ENCODE data around the gene MACC1. TPM values are rescaled to one million over a fixed set of nuclear protein-coding genes. Genes with fewer than 3 reads are reported as not detected.

The MACC1 gene
- total and polyA plus RNA-seq, 2 experiments from 2014 or later: 3.4 to 13.4 TPM

GRCh38 chr7:20095862-20096261 lies 121.3 kb downstream of the MACC1 start (continued):
- no peak for TF ChIP-seq ZNF462 (CRISPR knock-in tag; IDR thresholded peaks at IDR 0.05)

DNA sequence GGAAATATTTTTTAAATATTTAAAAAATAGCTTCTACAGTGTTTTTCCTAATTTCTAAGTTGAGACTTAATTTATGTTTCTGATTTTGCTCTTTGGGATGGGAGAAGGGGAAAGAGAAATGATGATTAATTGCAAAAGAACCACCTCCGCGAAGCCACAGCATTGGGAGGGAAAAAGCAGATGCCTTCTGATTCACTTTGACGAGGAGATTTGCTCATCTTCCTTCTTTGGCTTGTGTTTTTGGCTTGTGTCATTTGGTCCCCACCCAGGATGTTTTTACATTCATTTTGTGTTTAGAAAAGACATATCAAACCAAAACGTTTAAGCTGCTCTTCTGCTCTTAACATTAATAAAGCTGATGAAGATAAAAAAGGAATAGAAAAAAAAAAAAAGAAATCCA lies 121.7 kb downstream of the MACC1 start:
- no peak overlapping the region for H2AFZ ChIP-seq
- peaks cover 99% of the 10 kb centered on the region for H3K79me2 ChIP-seq (replicated peaks; ENCODE audit: insufficient read depth)
- TF ChIP-seq ZNF331 (CRISPR knock-in tag; IDR thresholded peaks at IDR 0.05; ENCODE audit: low read depth) (no peak), ZNF114 (CRISPR knock-in tag; IDR thresholded peaks at IDR 0.05) (no peak), EZH2 (IDR thresholded peaks at IDR 0.05; ENCODE audit: low read depth, unreplicated experiment) (no peak), CTCF (conservative IDR thresholded peaks at IDR 0.05; ENCODE audit: low read depth in 2 of 2) (no peak), CREB1 (CRISPR knock-in tag; IDR thresholded peaks at IDR 0.05; ENCODE audit: low read depth) (no peak), EZH2phosphoT487 (IDR thresholded peaks at IDR 0.05; ENCODE audit: unreplicated experiment) (no peak), JUNB (IDR thresholded peaks at IDR 0.05; ENCODE audit: unreplicated experiment) (no peak)
- TF ChIP-seq, protein P1, sequence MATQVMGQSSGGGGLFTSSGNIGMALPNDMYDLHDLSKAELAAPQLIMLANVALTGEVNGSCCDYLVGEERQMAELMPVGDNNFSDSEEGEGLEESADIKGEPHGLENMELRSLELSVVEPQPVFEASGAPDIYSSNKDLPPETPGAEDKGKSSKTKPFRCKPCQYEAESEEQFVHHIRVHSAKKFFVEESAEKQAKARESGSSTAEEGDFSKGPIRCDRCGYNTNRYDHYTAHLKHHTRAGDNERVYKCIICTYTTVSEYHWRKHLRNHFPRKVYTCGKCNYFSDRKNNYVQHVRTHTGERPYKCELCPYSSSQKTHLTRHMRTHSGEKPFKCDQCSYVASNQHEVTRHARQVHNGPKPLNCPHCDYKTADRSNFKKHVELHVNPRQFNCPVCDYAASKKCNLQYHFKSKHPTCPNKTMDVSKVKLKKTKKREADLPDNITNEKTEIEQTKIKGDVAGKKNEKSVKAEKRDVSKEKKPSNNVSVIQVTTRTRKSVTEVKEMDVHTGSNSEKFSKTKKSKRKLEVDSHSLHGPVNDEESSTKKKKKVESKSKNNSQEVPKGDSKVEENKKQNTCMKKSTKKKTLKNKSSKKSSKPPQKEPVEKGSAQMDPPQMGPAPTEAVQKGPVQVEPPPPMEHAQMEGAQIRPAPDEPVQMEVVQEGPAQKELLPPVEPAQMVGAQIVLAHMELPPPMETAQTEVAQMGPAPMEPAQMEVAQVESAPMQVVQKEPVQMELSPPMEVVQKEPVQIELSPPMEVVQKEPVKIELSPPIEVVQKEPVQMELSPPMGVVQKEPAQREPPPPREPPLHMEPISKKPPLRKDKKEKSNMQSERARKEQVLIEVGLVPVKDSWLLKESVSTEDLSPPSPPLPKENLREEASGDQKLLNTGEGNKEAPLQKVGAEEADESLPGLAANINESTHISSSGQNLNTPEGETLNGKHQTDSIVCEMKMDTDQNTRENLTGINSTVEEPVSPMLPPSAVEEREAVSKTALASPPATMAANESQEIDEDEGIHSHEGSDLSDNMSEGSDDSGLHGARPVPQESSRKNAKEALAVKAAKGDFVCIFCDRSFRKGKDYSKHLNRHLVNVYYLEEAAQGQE (IDR thresholded peaks at IDR 0.05; ENCODE audit: unreplicated experiment): no peak
- H3F3A ChIP-seq (replicated peaks; ENCODE audit: low read depth): peaks cover 5% of the 10 kb centered on the region; the same call in 1 of the 2 replicates
- ATAC-seq (no peak), DNase-seq (ENCODE audit: low spot score) (no peak)
- H4K20me1 ChIP-seq (replicated peaks; ENCODE audit: insufficient read depth): peaks cover 6% of the 10 kb centered on the region; the same call in 1 of the 2 replicates
- Mint-ChIP-seq H3K27me3 (ENCODE audit: insufficient read depth, low read depth, poor library complexity) (no peaks in the 10 kb centered on the region), H3K36me3 (ENCODE audit: low read depth) (peaks cover 16% of the 10 kb centered on the region), H3K4me1 (peaks cover 16% of the 10 kb centered on the region), H3K4me3 (no peak overlapping the region), H3K9me3 (peaks cover 14% of the 10 kb centered on the region; the same call in 2 of the 3 replicates), H3K27ac (no peak overlapping the region)
- H3K9me2 ChIP-seq (ENCODE audit: insufficient read depth): no peaks in the 10 kb centered on the region
- H3K4me1 ChIP-seq (ENCODE audit: insufficient read depth): peaks cover 40% of the 10 kb centered on the region
- no peak overlapping the region for H3K4me3 ChIP-seq
- H3K27me3 ChIP-seq (ENCODE audit: insufficient read depth): no peaks in the 10 kb centered on the region
- H3K27ac ChIP-seq (ENCODE audit: low read depth): no peak overlapping the region
- no peak overlapping the region for H3K4me2 ChIP-seq
- H3K36me3 ChIP-seq (ENCODE audit: insufficient read depth): peaks cover 9% of the 10 kb centered on the region

All from GM23338 (cell line).